ENCODE measurements around the gene CBARP. TPM values are rescaled to one million over a fixed set of nuclear protein-coding genes. Genes with fewer than 3 reads are reported as not detected.

CBARP gene
- total and polyA plus RNA-seq, 9 of the 15 experiments (the other 6 are each of a cell fraction or from before 2014, with no cell fraction given), result 0.03 to 8.9 (median 1.2) TPM; not detected in 1

GRCh38 chr19:1214862-1215731, 22.7 kb downstream of the CBARP start:
- intact Hi-C loops (cut with micrococcal nuclease), result no loop called here
- Histone ChIP-seq H2AFZ (ENCODE audit: low read depth, low read length) (no peak overlapping the region), H3K36me3 (ENCODE audit: control insufficient read depth, insufficient read depth, low read length) (peaks cover 73% of the 10 kb centered on the region; the same call in 2 of the 3 replicates), H3K9me3 (replicated peaks; ENCODE audit: control insufficient read depth, insufficient read depth, low read depth, low read length) (no peaks in the 10 kb centered on the region), H3K9me1 (ENCODE audit: control insufficient read depth, insufficient read depth, low read length) (peaks cover 18% of the 10 kb centered on the region), H4K20me1 (replicated peaks; ENCODE audit: control insufficient read depth, insufficient read depth, low read length) (peaks cover 62% of the 10 kb centered on the region), H3K27me3 (ENCODE audit: control insufficient read depth in 2 of 2, insufficient read depth in 2 of 2, low read length in 2 of 2) (no peaks in the 10 kb centered on the region), H3K4me2 (ENCODE audit: insufficient read depth, low read length) (no peak overlapping the region), H3K9ac (ENCODE audit: insufficient read depth in 1 of 2, low read depth in 2 of 2, low read length in 2 of 2) (peak overlapping the region in 1 of 2 experiments; percentile 11; a peak in 2 of 4 replicates), H3K27ac (ENCODE audit: extremely low read depth, low read depth, low read length) (no peak overlapping the region), H3K4me1 (replicated peaks in 1 of 2; ENCODE audit: control insufficient read depth in 2 of 2, insufficient read depth in 2 of 2, low read length in 2 of 2) (peaks cover 16 to 75% of the 10 kb centered on the region in 2 experiments; a peak in 4 of 5 replicates), H3K4me3 (no peak overlapping the region), H3K79me2 (ENCODE audit: control insufficient read depth, insufficient read depth, low read length) (peaks cover 92% of the 10 kb centered on the region)
- BruUV-seq (replicated peaks), result no TSS peak
- FAIRE-seq (no peak), DNase-seq (ENCODE audit: extremely low read depth in 1 of 4, low spot score in 3 of 4) (no peak), ATAC-seq (no peak)
- 90% methylated on average over 25 of the region's 26 CpGs for WGBS (ENCODE audit: insufficient coverage, low coverage, missing lambda C conversion rate)
- in situ Hi-C loops (cut with MboI), result no loop called here
- ChIA-PET CTCF (ENCODE audit: low intra/inter-chr PET ratio) (interaction anchor here (0.6 kb wide), 1 partner anchor 73 kb away, joined by 4 read pairs; no protein-coding TSS in a partner anchor), POLR2A (interaction anchor here (0.5 to 0.8 kb wide), 6 partner anchors 29 to 213 kb away, joined by 3 to 5 read pairs (median 3); partner anchors contain the start of gene GPX4)
- no peak for TF ChIP-seq POLR3G (IDR thresholded peaks at IDR 0.05; ENCODE audit: extremely low read depth, insufficient read length, insufficient replicate concordance)
- TF ChIP-seq POLR2G (IDR thresholded peaks at IDR 0.05; ENCODE audit: low read depth, low read length), result peak; percentile 57
- TF ChIP-seq RBFOX2 (IDR thresholded peaks at IDR 0.05; ENCODE audit: low read depth, low read length), result peak; percentile 33

Measured in K562 (cell line).